ENCODE data around the gene TTC33. TPM values are rescaled to one million over a fixed set of nuclear protein-coding genes. Genes with fewer than 3 reads are reported as not detected.

TTC33 gene
- total and polyA plus RNA-seq, 5 experiments from 2014 or later: 8.4 to 18.9 (median 14.8) TPM

DNA sequence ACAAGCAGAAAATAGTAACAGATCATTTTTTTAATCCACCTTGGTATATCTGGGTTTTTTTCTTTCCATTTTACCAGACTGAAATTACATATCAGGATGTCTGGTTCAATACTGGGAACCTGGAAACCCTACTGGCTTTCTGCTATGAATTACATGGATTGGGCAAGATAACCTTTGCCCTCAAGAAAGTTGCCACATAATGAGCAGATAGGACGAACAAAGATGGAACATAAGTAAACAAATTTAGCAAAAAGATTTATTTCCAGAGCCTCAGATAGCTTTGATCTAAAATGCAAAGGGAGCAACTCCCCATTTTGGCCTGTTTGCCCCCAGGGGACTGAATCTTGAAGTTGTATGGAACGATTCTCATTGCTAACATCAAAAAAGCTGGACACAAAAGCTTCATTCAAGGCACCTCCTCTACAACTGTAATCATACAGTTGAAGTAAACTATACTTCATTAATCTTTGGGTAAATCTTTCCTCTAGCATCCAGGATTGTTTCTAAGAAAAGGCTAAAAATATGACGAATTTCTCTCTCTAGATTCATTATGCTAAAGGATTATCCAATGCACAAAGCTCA lies 207.7 kb downstream of the TTC33 start:
- H3K27ac Mint-ChIP-seq: no peak overlapping the region
- H3K36me3 Mint-ChIP-seq: no peaks in the 10 kb centered on the region
- ATAC-seq (no peak), DNase-seq (no peak)
- peaks cover 0 to 2% (median 0%) of the 10 kb centered on the region in 9 donors for H3K9me3 Mint-ChIP-seq
- POLR2A ChIA-PET: no interaction called here
- H3K27me3 Mint-ChIP-seq: no peaks in the 10 kb centered on the region
- no peak overlapping the region for H3K4me3 Mint-ChIP-seq
- H3K4me1 Mint-ChIP-seq: no peaks in the 10 kb centered on the region

DNA sequence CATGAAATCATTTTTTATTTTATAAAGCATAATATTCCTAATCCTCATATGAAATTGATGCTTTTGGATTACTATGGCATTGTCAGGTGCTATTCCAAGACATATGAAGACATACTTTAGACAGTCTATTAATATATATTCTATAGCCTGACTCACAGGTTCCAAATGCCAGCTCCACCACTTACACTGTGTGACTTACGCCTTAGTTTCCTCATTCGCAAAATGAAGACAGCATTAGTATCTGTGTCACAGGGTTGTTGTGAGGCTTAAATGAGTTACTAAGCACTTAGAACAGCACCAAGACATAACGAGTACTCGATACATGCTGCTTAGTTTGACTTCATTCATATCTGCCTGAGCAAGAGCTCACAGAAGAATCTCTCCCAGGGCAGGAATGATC lies 208.2 kb downstream of the TTC33 start:
- POLR2A ChIA-PET: no interaction called here
- H3K27me3 Mint-ChIP-seq: no peaks in the 10 kb centered on the region
- H3K4me1 Mint-ChIP-seq: no peaks in the 10 kb centered on the region
- no peak overlapping the region for H3K4me3 Mint-ChIP-seq
- no peak for DNase-seq
- H3K36me3 Mint-ChIP-seq: no peaks in the 10 kb centered on the region
- H3K27ac Mint-ChIP-seq: no peak overlapping the region
- peaks cover 0 to 2% (median 0%) of the 10 kb centered on the region in 9 donors for H3K9me3 Mint-ChIP-seq
- no peak for ATAC-seq

GRCh38 chr5:40540301-40540700 lies 215.5 kb downstream of the TTC33 start:
- Mint-ChIP-seq H3K4me1 (peaks cover 0 to 2% (median 1%) of the 10 kb centered on the region in 4 donors), H3K9me3 (peaks cover 0 to 14% (median 0%) of the 10 kb centered on the region in 9 donors), H3K27ac (no peak overlapping the region), H3K36me3 (peaks cover 0 to 4% (median 0%) of the 10 kb centered on the region in 3 donors), H3K27me3 (no peaks in the 10 kb centered on the region), H3K4me3 (no peak overlapping the region)
- no peak for DNase-seq
- ATAC-seq: no peak
- POLR2A ChIA-PET: no interaction called here

DNA sequence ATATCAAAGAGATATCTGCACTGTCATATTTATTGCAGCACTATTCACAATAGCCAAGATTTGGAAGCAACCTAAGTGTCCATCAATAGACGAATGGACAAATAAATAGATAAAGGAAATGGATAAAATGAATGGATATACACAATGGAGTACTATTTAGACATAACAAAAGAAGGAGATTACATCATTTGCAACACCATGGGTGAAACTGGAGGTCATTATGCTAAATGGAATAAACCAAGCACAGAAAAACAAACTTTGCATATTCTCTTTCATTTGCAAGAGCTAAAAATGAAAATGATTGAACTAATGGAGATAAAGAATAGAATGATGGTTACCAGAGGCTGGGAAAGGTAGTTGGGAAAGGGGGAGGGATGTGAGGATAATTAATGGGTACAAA lies 231.1 kb downstream of the TTC33 start:
- Mint-ChIP-seq H3K9me3 (no peaks in the 10 kb centered on the region), H3K27ac (no peak overlapping the region)
- no peak for ATAC-seq

DNA sequence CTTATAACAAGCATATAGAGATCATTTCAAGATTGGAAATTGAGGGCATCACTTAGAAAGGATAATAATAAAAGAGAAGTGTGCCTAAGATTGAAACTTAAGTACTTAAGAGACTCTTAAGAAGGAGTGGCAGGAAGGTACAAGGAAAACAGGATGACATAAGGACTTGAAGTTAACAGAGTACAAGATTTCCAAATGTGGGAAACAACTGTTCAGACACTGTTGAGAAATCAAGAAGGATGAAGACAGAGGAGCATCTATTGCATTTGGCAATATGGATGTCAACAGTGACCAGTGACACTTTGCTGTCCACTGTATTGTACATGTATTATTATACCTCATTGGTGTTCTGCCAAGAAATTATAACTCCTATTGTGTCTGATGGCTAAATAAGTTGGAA lies 233.8 kb downstream of the TTC33 start:
- DNase-seq: no peak
- ATAC-seq: no peak
- H3K36me3 Mint-ChIP-seq: no peaks in the 10 kb centered on the region
- POLR2A ChIA-PET: no interaction called here
- H3K27me3 Mint-ChIP-seq: peaks cover 0 to 2% (median 0%) of the 10 kb centered on the region in 5 donors
- H3K4me3 Mint-ChIP-seq: no peak overlapping the region
- no peak overlapping the region for H3K27ac Mint-ChIP-seq
- H3K4me1 Mint-ChIP-seq: peaks cover 0 to 7% (median 4%) of the 10 kb centered on the region in 4 donors
- no peaks in the 10 kb centered on the region for H3K9me3 Mint-ChIP-seq

More for the DNA sequence above, 231.1 kb downstream of the TTC33 start:
- POLR2A ChIA-PET: no interaction called here
- no peak overlapping the region for H3K4me3 Mint-ChIP-seq
- no peak for DNase-seq
- H3K27me3 Mint-ChIP-seq: peaks cover 0 to 2% (median 0%) of the 10 kb centered on the region in 5 donors
- H3K4me1 Mint-ChIP-seq: peaks cover 0 to 7% (median 3%) of the 10 kb centered on the region in 4 donors
- no peaks in the 10 kb centered on the region for H3K36me3 Mint-ChIP-seq

DNA sequence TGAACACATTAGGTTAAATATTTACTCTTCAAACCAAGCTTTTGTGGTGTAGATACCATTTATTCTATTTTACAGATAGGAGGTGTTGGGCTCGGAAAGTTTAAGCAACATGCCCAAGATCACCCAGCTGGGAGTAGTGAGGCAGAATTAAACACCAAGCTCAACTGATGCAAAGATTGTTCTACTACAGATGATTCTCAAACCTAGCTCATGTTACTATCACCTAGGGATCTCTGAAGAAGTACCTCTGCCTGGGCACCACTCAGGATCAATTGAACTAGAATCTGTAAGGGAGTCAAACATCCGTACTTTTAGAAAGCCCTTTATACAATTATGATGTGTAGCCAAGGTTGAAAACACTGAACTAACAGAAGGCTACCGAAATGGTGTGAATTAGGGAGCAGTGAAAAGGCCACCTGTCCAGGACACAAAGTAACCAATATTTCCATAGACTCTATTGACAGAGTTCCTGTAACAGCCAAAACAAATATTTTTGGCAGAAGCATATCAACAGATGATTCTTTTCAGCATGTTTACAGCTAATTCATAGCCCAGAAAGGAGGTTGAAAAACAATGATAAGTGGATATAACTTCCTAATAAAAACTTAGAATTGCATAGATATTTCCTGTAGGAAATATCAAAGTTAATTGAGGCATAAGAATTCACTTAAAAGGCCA lies 234.5 kb downstream of the TTC33 start:
- ATAC-seq (no peak), DNase-seq (no peak)
- no peaks in the 10 kb centered on the region for H3K36me3 Mint-ChIP-seq
- peaks cover 0 to 2% (median 0%) of the 10 kb centered on the region in 5 donors for H3K27me3 Mint-ChIP-seq
- POLR2A ChIA-PET: no interaction called here
- peak overlapping the region in 1 of 10 donors; percentile 11 for H3K27ac Mint-ChIP-seq
- H3K9me3 Mint-ChIP-seq: no peaks in the 10 kb centered on the region
- peaks cover 3 to 13% (median 6%) of the 10 kb centered on the region in 4 donors for H3K4me1 Mint-ChIP-seq
- H3K4me3 Mint-ChIP-seq: no peak overlapping the region

DNA sequence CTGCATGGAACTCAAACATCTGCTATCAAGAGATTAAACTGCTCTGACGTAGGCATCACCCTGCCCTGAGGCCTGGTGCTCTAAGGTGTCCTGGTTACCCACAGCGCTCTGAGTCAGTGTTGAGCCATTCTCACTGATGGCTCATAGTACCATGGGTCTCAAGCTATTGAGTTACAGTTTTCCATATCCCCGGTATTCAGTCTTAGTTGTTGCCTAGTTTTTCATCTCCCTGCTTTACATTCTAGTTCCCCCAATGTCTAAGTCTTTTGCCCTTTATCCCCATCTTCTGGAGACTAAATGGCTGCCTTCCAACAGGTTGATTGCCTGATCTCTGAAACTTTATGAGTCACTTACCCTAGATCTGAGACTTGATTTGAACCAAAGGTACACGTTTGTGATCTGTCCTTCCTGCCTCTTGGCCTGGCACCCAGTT lies 237.3 kb downstream of the TTC33 start:
- POLR2A ChIA-PET: no interaction called here
- no peak for DNase-seq
- Mint-ChIP-seq H3K36me3 (no peaks in the 10 kb centered on the region), H3K4me3 (no peak overlapping the region), H3K9me3 (no peaks in the 10 kb centered on the region), H3K27me3 (peaks cover 0 to under 1% (median 0%) of the 10 kb centered on the region in 5 donors), H3K4me1 (peaks cover 23 to 38% (median 27%) of the 10 kb centered on the region in 4 donors), H3K27ac (peak overlapping the region in 2 of 10 donors; percentile 39 to 48)
- no peak for ATAC-seq

- H3K36me3 Mint-ChIP-seq: no peaks in the 10 kb centered on the region
- H3K9me3 Mint-ChIP-seq: no peaks in the 10 kb centered on the region
- POLR2A ChIA-PET: interaction anchor here (1.8 kb wide), 1 partner anchor 165 kb away, joined by 4 read pairs; the partner anchor contains the start of gene PTGER4
- peak overlapping the region in 8 of 10 donors; percentile 44 to 77 (median 64) for H3K4me3 Mint-ChIP-seq
- DNase-seq (no peak), ATAC-seq (peak in 1 of 2 donors; percentile 36)
- H3K4me1 Mint-ChIP-seq: peaks cover 25 to 42% (median 29%) of the 10 kb centered on the region in 4 donors
- H3K27me3 Mint-ChIP-seq: no peaks in the 10 kb centered on the region
- H3K27ac Mint-ChIP-seq: peak overlapping the region; percentile 66 to 96 (median 84)
Observed at GRCh38 chr5:40515476-40515875, 240.3 kb downstream of the TTC33 start.

- peak overlapping the region; percentile 69 to 96 (median 84) for H3K27ac Mint-ChIP-seq
- H3K9me3 Mint-ChIP-seq: no peaks in the 10 kb centered on the region
- POLR2A ChIA-PET: interaction anchor here (1.8 kb wide), 1 partner anchor 165 kb away, joined by 4 read pairs; the partner anchor contains the start of gene PTGER4
- DNase-seq: peak in 6 of 10 donors; percentile 2 to 56 (median 31)
- ATAC-seq: peak; percentile 46 to 83
- no peaks in the 10 kb centered on the region for H3K36me3 Mint-ChIP-seq
- no peaks in the 10 kb centered on the region for H3K27me3 Mint-ChIP-seq
- peaks cover 25 to 42% (median 29%) of the 10 kb centered on the region in 4 donors for H3K4me1 Mint-ChIP-seq
- H3K4me3 Mint-ChIP-seq: peak overlapping the region in 9 of 10 donors; percentile 38 to 77 (median 63)
Observed at GRCh38 chr5:40514976-40515375, 240.8 kb downstream of the TTC33 start.

DNA sequence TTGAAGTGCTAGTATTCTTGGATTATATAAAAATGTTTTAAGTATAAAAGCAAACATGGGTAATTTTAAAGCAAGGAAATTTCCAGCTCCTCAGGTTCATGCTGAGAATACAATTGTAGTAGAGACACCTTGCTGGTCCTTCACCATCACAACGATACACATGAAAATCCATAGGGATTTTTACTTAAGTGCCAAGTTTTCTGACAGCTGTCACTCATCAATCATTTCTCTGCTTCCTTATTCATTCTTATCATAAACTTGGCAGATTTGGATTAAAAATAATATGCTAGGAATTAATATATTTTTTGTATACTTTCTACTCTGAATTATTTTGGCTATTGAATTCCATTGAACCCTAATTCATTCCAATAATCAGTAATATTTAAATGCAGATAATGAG lies 244.0 kb downstream of the TTC33 start:
- DNase-seq (no peak), ATAC-seq (no peak)
- H3K9me3 Mint-ChIP-seq: no peaks in the 10 kb centered on the region
- no peaks in the 10 kb centered on the region for H3K27me3 Mint-ChIP-seq
- H3K4me1 Mint-ChIP-seq: peaks cover 18 to 40% (median 33%) of the 10 kb centered on the region in 4 donors
- H3K27ac Mint-ChIP-seq: no peak overlapping the region
- POLR2A ChIA-PET: no interaction called here
- no peaks in the 10 kb centered on the region for H3K36me3 Mint-ChIP-seq
- H3K4me3 Mint-ChIP-seq: no peak overlapping the region

DNA sequence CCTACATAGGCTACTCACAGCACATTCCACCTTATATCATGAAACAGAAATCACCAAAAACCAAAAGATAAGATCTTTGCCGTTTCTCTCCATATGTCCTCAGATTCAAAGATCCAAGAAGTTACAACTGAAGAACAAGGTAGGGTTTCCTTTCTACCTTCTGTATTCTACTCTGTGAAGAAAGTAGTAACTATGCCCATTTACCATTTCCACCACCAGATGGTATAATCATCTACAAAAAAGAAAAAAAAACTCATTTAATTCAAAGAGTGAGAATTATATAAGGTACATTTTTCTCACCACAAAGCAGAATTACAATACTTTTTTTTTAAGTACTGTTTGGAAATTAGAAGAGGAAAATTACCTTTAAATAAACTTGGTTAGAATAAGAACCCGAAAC lies 248.7 kb downstream of the TTC33 start:
- POLR2A ChIA-PET: no interaction called here
- H3K27me3 Mint-ChIP-seq: no peaks in the 10 kb centered on the region
- H3K9me3 Mint-ChIP-seq: no peaks in the 10 kb centered on the region
- H3K4me3 Mint-ChIP-seq: no peak overlapping the region
- H3K4me1 Mint-ChIP-seq: peaks cover 0 to 10% (median 8%) of the 10 kb centered on the region in 4 donors
- peak; percentile 59 to 69 for ATAC-seq
- H3K36me3 Mint-ChIP-seq: no peaks in the 10 kb centered on the region
- DNase-seq: peak in 2 of 10 donors; percentile 36 to 47
- peak overlapping the region in 4 of 10 donors; percentile 8 to 27 (median 24) for H3K27ac Mint-ChIP-seq

- H3K9me3 Mint-ChIP-seq: no peaks in the 10 kb centered on the region
- no peak overlapping the region for H3K4me3 Mint-ChIP-seq
- no peak for ATAC-seq
- H3K36me3 Mint-ChIP-seq: no peaks in the 10 kb centered on the region
- peak overlapping the region in 2 of 10 donors; percentile 9 to 25 for H3K27ac Mint-ChIP-seq
- no peaks in the 10 kb centered on the region for H3K27me3 Mint-ChIP-seq
- POLR2A ChIA-PET: no interaction called here
- DNase-seq: no peak
- H3K4me1 Mint-ChIP-seq: peaks cover 0 to 10% (median 8%) of the 10 kb centered on the region in 4 donors
Observed at GRCh38 chr5:40505031-40505430, 250.7 kb downstream of the TTC33 start.

DNA sequence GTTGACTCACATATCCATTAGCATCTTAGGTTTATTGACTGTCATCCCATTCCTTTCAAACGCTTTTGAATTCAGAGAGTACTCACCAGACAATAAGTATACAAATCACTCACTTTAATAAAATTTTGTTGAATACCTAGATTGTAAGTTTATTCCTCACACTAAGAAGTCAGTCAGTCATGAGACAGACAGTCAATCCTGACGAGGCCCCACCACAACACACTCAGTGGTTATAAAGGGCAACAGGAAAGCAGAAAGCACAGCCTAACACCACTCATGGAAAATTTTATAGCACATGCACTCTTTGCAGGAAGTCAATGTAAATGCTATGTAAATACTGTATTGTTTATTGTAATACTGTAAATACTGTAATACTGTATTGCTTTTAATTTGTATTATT lies 252.3 kb downstream of the TTC33 start:
- ATAC-seq (peak; percentile 32 to 53), DNase-seq (no peak)
- Mint-ChIP-seq H3K4me1 (peaks cover 0 to 10% (median 8%) of the 10 kb centered on the region in 4 donors), H3K9me3 (no peaks in the 10 kb centered on the region), H3K27me3 (no peaks in the 10 kb centered on the region), H3K27ac (peak overlapping the region in 2 of 10 donors; percentile 23 to 33), H3K36me3 (no peaks in the 10 kb centered on the region), H3K4me3 (no peak overlapping the region)
- POLR2A ChIA-PET: no interaction called here
